ENCODE data around the gene NPTX1.

DNA sequence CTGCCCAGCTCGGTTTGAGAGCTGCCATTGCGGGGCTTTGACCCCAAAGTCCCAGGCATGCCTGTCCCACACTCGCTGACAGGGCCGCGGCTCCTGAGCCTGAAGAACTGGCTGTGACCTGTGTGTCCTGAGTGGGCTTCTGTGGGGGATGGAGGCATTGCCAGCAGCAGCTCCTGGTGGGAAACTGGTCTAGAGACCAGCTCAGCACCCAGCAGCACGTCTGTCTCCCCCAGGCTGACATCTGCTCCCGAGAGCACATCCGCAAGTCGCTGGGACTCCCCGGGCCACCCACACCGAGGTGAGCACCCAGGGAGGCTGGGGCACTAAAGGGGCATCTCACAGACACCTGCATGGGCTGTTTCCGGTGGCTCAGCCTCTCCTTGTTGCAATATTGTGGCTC, 48.0 kb downstream of the NPTX1 start:
- TF ChIP-seq CTCF (IDR thresholded peaks at IDR 0.05) (no peak), POLR2A (IDR thresholded peaks at IDR 0.05) (no peak)

Data from adrenal gland (tissue), 5 donors.